HEK293 (cell line): ENCODE results near the gene ADAMTSL3.

Experiments used
- CTCF ChIA-PET: fragments of 350-600 bp; formaldehyde crosslinking; extraction: SDS; loops from one replicate; lab custom pipeline; 2021; ENCODE audit warnings: antibody characterized with exemption; lab: Yijun Ruan, JAX
- POLR2A ChIA-PET: fragments of 300-600 bp; formaldehyde crosslinking; extraction: SDS; loops from one replicate; lab custom pipeline; 2020; ENCODE audit warnings: antibody characterized with exemption, inconsistent platforms; lab: Yijun Ruan, JAX
- H3K27ac ChIP-seq: fragments of 200-500 bp; sonication (Bioruptor generic); 2 replicates; pipeline ENCODE4 v1.5.1; 2014; ENCODE audit warnings: low read depth, low read length, control low read depth, inconsistent platforms; ENCODE audit errors: extremely low read depth
- H3K36me3 ChIP-seq, 2 experiments: fragments of 200-500 bp in 1 of 2; sonication (Bioruptor generic) in 1 of 2; 1 replicate in 1 of 2; 2 replicates in 1 of 2; pipeline ENCODE4 v1.5.1; 2014 to 2017; ENCODE audit warnings: inconsistent platforms in 2 of 2, low read length in 2 of 2; ENCODE audit not compliant: control insufficient read depth in 2 of 2, insufficient read depth in 1 of 2
- H3K4me1 ChIP-seq: fragments of 200-500 bp; sonication (Bioruptor generic); 2 replicates; pipeline ENCODE4 v1.5.1; 2014; ENCODE audit warnings: mild to moderate bottlenecking, low read length, inconsistent platforms; ENCODE audit not compliant: control insufficient read depth, insufficient read depth
- H3K4me3 ChIP-seq: 2 replicates; pipeline ENCODE4 v1.5.1; 2011; ENCODE audit warnings: low read depth, mild to moderate bottlenecking, control low read depth, low read length, moderate library complexity
- H3K9me3 ChIP-seq: fragments of 200-500 bp; sonication (Bioruptor generic); 2 replicates; pipeline ENCODE4 v1.5.1; 2014; ENCODE audit warnings: low read depth, low read length, inconsistent platforms; ENCODE audit not compliant: control insufficient read depth, insufficient read depth
- ATF2 ChIP-seq: fragments of 450-650 bp; formaldehyde crosslinking; IDR thresholded peaks from 2 replicates; pipeline ENCODE4 v1.5.1; 2016; ENCODE audit warnings: missing biosample characterization, missing genetic modification characterization, low read depth
- EGR2 ChIP-seq: fragments of 450-650 bp; formaldehyde crosslinking; IDR thresholded peaks from 2 replicates; pipeline ENCODE4 v1.5.1; 2016; ENCODE audit warnings: low read depth, missing biosample characterization, missing genetic modification characterization
- GLI2 ChIP-seq: fragments of 450-650 bp; formaldehyde crosslinking; IDR thresholded peaks from 2 replicates; pipeline ENCODE4; 2017; ENCODE audit warnings: missing biosample characterization, missing genetic modification characterization, low read depth, borderline replicate concordance
- GLI4 ChIP-seq: fragments of 450-650 bp; formaldehyde crosslinking; IDR thresholded peaks from 2 replicates; pipeline ENCODE4 v1.5.1; 2016; ENCODE audit warnings: missing biosample characterization, missing genetic modification characterization
- KLF10 ChIP-seq: fragments of 450-650 bp; IDR thresholded peaks from 2 replicates; pipeline ENCODE4 v1.5.1; 2018; ENCODE audit warnings: missing biosample characterization, mild to moderate bottlenecking, missing genetic modification characterization
- KLF8 ChIP-seq: fragments of 450-650 bp; formaldehyde crosslinking; IDR thresholded peaks from 2 replicates; pipeline ENCODE4 v1.5.1; 2016; ENCODE audit warnings: missing biosample characterization, missing genetic modification characterization
- PBX3 ChIP-seq: sonication (generic); formaldehyde crosslinking; IDR thresholded peaks from 2 replicates; pipeline ENCODE4 v1.8.1; 2022; ENCODE audit warnings: mild to moderate bottlenecking, moderate library complexity, missing genetic modification reagents
- SCRT2 ChIP-seq: fragments of 450-650 bp; formaldehyde crosslinking; IDR thresholded peaks from 2 replicates; pipeline ENCODE4 v1.5.1; 2016; ENCODE audit warnings: missing biosample characterization, missing genetic modification characterization
- TCF7L2 ChIP-seq: IDR thresholded peaks from 2 replicates; pipeline ENCODE4 v1.6.1; 2011; ENCODE audit warnings: low read depth, mild to moderate bottlenecking, inconsistent platforms, low read length, moderate library complexity, borderline replicate concordance
- WT1 ChIP-seq: fragments of 450-650 bp; formaldehyde crosslinking; IDR thresholded peaks from 2 replicates; pipeline ENCODE4 v1.5.1; 2016; ENCODE audit warnings: missing biosample characterization, missing genetic modification characterization
- ZBTB17 ChIP-seq: fragments of 450-650 bp; formaldehyde crosslinking; IDR thresholded peaks from 2 replicates; pipeline ENCODE4 v1.5.1; 2016; ENCODE audit warnings: missing biosample characterization, missing genetic modification characterization
- ZBTB21 ChIP-seq: fragments of 450-650 bp; formaldehyde crosslinking; IDR thresholded peaks from 2 replicates; pipeline ENCODE4 v1.5.1; 2017; ENCODE audit warnings: missing biosample characterization, missing genetic modification characterization
- ZBTB8A ChIP-seq: fragments of 450-650 bp; formaldehyde crosslinking; IDR thresholded peaks from 2 replicates; pipeline ENCODE4 v1.5.1; 2016; ENCODE audit warnings: missing biosample characterization, missing genetic modification characterization
- ZFHX2 ChIP-seq: fragments of 450-650 bp; formaldehyde crosslinking; conservative IDR thresholded peaks from 2 replicates; pipeline ENCODE4 v1.5.1; 2016; ENCODE audit warnings: missing biosample characterization, missing genetic modification characterization
- ZNF140 ChIP-seq: fragments of 450-650 bp; formaldehyde crosslinking; IDR thresholded peaks from 2 replicates; pipeline ENCODE4 v1.5.1; 2016; ENCODE audit warnings: missing biosample characterization, missing genetic modification characterization
- ZNF155 ChIP-seq: fragments of 450-650 bp; formaldehyde crosslinking; IDR thresholded peaks from 2 replicates; pipeline ENCODE4 v1.5.1; 2016; ENCODE audit warnings: missing biosample characterization, missing genetic modification characterization
- ZNF16 ChIP-seq: fragments of 450-650 bp; formaldehyde crosslinking; IDR thresholded peaks from 2 replicates; pipeline ENCODE4 v1.5.1; 2016; ENCODE audit warnings: low read depth, missing biosample characterization, missing genetic modification characterization
- ZNF2 ChIP-seq: fragments of 450-650 bp; formaldehyde crosslinking; IDR thresholded peaks from 2 replicates; pipeline ENCODE4 v1.5.1; 2016; ENCODE audit warnings: missing biosample characterization, missing genetic modification characterization
- ZNF202 ChIP-seq: fragments of 450-650 bp; formaldehyde crosslinking; IDR thresholded peaks from 2 replicates; pipeline ENCODE4 v1.5.1; 2016; ENCODE audit warnings: missing biosample characterization, missing genetic modification characterization, borderline replicate concordance
- ZNF221 ChIP-seq: fragments of 450-650 bp; formaldehyde crosslinking; IDR thresholded peaks from 2 replicates; pipeline ENCODE4 v1.5.1; 2017; ENCODE audit warnings: missing biosample characterization, missing genetic modification characterization, borderline replicate concordance
- ZNF350 ChIP-seq: fragments of 450-650 bp; formaldehyde crosslinking; IDR thresholded peaks from 2 replicates; pipeline ENCODE4 v1.5.0; 2017; ENCODE audit warnings: missing biosample characterization, mild to moderate bottlenecking, missing genetic modification characterization
- ZNF366 ChIP-seq: fragments of 450-650 bp; formaldehyde crosslinking; conservative IDR thresholded peaks from 2 replicates; pipeline ENCODE4 v1.5.1; 2016; ENCODE audit warnings: missing biosample characterization, missing genetic modification characterization
- ZNF530 ChIP-seq: fragments of 450-650 bp; formaldehyde crosslinking; IDR thresholded peaks from 2 replicates; pipeline ENCODE4 v1.5.1; 2016; ENCODE audit warnings: low read depth, missing biosample characterization, missing genetic modification characterization
- ZNF558 ChIP-seq: fragments of 450-650 bp; formaldehyde crosslinking; IDR thresholded peaks from 2 replicates; pipeline ENCODE4 v1.5.1; 2016; ENCODE audit warnings: missing biosample characterization, missing genetic modification characterization
- ZNF561 ChIP-seq: fragments of 450-650 bp; IDR thresholded peaks from 2 replicates; pipeline ENCODE4 v1.5.1; 2018; ENCODE audit warnings: missing biosample characterization, missing genetic modification characterization, borderline replicate concordance
- ZNF585B ChIP-seq: fragments of 450-650 bp; formaldehyde crosslinking; IDR thresholded peaks from 2 replicates; pipeline ENCODE4 v1.5.1; 2016; ENCODE audit warnings: missing biosample characterization, missing genetic modification characterization
- ZNF596 ChIP-seq: fragments of 450-650 bp; IDR thresholded peaks from 2 replicates; pipeline ENCODE4 v1.5.0; 2018; ENCODE audit warnings: missing biosample characterization, mild to moderate bottlenecking, missing genetic modification characterization, moderate library complexity
- ZNF629 ChIP-seq: fragments of 450-650 bp; formaldehyde crosslinking; IDR thresholded peaks from 2 replicates; pipeline ENCODE4 v1.5.1; 2017; ENCODE audit warnings: missing biosample characterization, missing genetic modification characterization
- ZNF660 ChIP-seq: fragments of 450-650 bp; IDR thresholded peaks from 2 replicates; pipeline ENCODE4 v1.5.1; 2018; ENCODE audit warnings: missing biosample characterization, mild to moderate bottlenecking, missing genetic modification characterization
- ZNF664 ChIP-seq: fragments of 450-650 bp; formaldehyde crosslinking; IDR thresholded peaks from 2 replicates; pipeline ENCODE4 v1.5.1; 2016; ENCODE audit warnings: missing biosample characterization, missing genetic modification characterization
- ZNF707 ChIP-seq: fragments of 450-650 bp; formaldehyde crosslinking; IDR thresholded peaks from 2 replicates; pipeline ENCODE4 v1.5.1; 2016; ENCODE audit warnings: missing biosample characterization, missing genetic modification characterization
- ZNF785 ChIP-seq: fragments of 450-650 bp; formaldehyde crosslinking; IDR thresholded peaks from 2 replicates; pipeline ENCODE4 v1.5.1; 2016; ENCODE audit warnings: missing biosample characterization, missing genetic modification characterization
- ZSCAN23 ChIP-seq: fragments of 450-650 bp; formaldehyde crosslinking; IDR thresholded peaks from 2 replicates; pipeline ENCODE4 v1.5.1; 2016; ENCODE audit warnings: missing biosample characterization, missing genetic modification characterization
- ZSCAN30 ChIP-seq: fragments of 450-650 bp; IDR thresholded peaks from 2 replicates; pipeline ENCODE4 v1.5.1; 2018; ENCODE audit warnings: missing biosample characterization, mild to moderate bottlenecking, missing genetic modification characterization, moderate library complexity

The ADAMTSL3 gene

GRCh38 chr15:83854321-83854720 is 200.4 kb downstream of the ADAMTSL3 start:
- CTCF ChIA-PET, result interaction anchor here (0.6 kb wide), 2 partner anchors 12 to 288 kb away, joined by 3 read pairs; no protein-coding TSS in a partner anchor
- POLR2A ChIA-PET, result no interaction called here
- Histone ChIP-seq H3K36me3 (no peaks in the 10 kb centered on the region), H3K27ac (no peak overlapping the region), H3K4me3 (no peak overlapping the region), H3K4me1 (no peaks in the 10 kb centered on the region), H3K9me3 (no peaks in the 10 kb centered on the region)
- no peak for TF ChIP-seq ZNF596
- no peak for TF ChIP-seq GLI4
- TF ChIP-seq ZNF155, result no peak
- TF ChIP-seq EGR2, result no peak
- no peak for TF ChIP-seq ZNF202
- 0 out of 2 replicates have a peak, but pooled peaks have one; percentile 36 for TF ChIP-seq ZNF629 (tag by site-specific recombination)
- no peak for TF ChIP-seq ZFHX2 (tag by site-specific recombination)
- TF ChIP-seq ZNF221 (tag by site-specific recombination), result no peak
- 0 out of 2 replicates have a peak, but pooled peaks have one; percentile 28 for TF ChIP-seq ZNF558 (tag by site-specific recombination)
- TF ChIP-seq ZNF585B (tag by site-specific recombination), result no peak
- TF ChIP-seq ZNF561 (tag by site-specific recombination), result no peak
- peak; percentile 73 for TF ChIP-seq ZBTB21
- no peak for TF ChIP-seq ZSCAN30 (tag by site-specific recombination)
- no peak for TF ChIP-seq ZNF350 (tag by site-specific recombination)
- TF ChIP-seq ZNF660 (tag by site-specific recombination), result peak; percentile 42; the same call in 1 of the 2 replicates
- TF ChIP-seq ZNF140 (tag by site-specific recombination), result no peak
- TF ChIP-seq ZNF707 (tag by site-specific recombination), result no peak
- TF ChIP-seq KLF8 (tag by site-specific recombination), result no peak
- no peak for TF ChIP-seq GLI2 (tag by site-specific recombination)
- no peak for TF ChIP-seq SCRT2
- no peak for TF ChIP-seq ZNF16 (tag by site-specific recombination)
- 0 out of 2 replicates have a peak, but pooled peaks have one; percentile 15 for TF ChIP-seq ZNF366 (tag by site-specific recombination)
- no peak for TF ChIP-seq ZNF664 (tag by site-specific recombination)
- no peak for TF ChIP-seq ZSCAN23 (tag by site-specific recombination)
- peak; percentile 42; the same call in 1 of the 2 replicates for TF ChIP-seq ZBTB17
- TF ChIP-seq ZNF2 (tag by site-specific recombination), result no peak
- TF ChIP-seq ZNF530 (tag by site-specific recombination), result no peak
- TF ChIP-seq ATF2 (tag by site-specific recombination), result peak; percentile 42; the same call in 1 of the 2 replicates

- Histone ChIP-seq H3K27ac (no peak overlapping the region), H3K36me3 (no peaks in the 10 kb centered on the region), H3K4me1 (no peaks in the 10 kb centered on the region), H3K4me3 (no peak overlapping the region), H3K9me3 (no peaks in the 10 kb centered on the region)
- ChIA-PET CTCF (interaction anchor here (0.6 to 1.0 kb wide), 3 partner anchors 13 to 289 kb away, joined by 3 to 6 read pairs (median 3); no protein-coding TSS in a partner anchor), POLR2A (no interaction called here)
- TF ChIP-seq ZNF561 (tag by site-specific recombination) (no peak), TCF7L2 (no peak), WT1 (tag by site-specific recombination) (no peak), KLF8 (tag by site-specific recombination) (no peak), ZBTB8A (no peak), KLF10 (tag by site-specific recombination) (no peak), SCRT2 (peak; percentile 84), PBX3 (CRISPR knock-in tag) (no peak), ZNF785 (tag by site-specific recombination) (no peak)
These were observed 201.2 kb downstream of the ADAMTSL3 start for GRCh38 chr15:83854950-83855707.
